Measurements from ENCODE around the gene FUT2.

The FUT2 gene

DNA sequence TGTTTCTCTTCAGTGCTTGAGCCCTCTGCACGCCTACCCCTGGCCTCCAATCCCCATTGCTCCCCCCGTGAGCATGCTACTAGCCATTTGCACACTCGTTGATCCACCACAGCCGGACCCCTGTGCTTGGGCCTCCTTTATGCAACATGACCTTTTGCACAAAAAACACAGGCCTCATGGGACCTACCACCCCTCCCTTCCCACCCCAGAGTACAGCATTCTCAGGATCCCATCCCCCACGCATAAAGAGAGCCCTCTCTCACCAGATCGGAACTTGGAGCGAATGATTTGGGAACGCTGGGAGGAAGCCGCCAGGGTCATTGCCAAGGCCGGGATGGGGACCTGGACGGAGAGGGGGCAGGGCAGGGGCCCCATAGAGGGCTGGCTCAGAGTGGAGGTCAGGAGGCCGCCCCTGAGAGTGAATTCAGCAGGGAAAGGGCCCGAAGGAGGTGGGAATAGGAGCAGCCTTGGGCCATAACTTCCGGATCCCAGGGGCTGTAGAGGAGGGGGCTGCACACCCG, 23.0 kb downstream of the FUT2 start (continued):
- TF ChIP-seq, protein P1, sequence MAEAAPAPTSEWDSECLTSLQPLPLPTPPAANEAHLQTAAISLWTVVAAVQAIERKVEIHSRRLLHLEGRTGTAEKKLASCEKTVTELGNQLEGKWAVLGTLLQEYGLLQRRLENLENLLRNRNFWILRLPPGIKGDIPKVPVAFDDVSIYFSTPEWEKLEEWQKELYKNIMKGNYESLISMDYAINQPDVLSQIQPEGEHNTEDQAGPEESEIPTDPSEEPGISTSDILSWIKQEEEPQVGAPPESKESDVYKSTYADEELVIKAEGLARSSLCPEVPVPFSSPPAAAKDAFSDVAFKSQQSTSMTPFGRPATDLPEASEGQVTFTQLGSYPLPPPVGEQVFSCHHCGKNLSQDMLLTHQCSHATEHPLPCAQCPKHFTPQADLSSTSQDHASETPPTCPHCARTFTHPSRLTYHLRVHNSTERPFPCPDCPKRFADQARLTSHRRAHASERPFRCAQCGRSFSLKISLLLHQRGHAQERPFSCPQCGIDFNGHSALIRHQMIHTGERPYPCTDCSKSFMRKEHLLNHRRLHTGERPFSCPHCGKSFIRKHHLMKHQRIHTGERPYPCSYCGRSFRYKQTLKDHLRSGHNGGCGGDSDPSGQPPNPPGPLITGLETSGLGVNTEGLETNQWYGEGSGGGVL (tag by site-specific recombination; IDR thresholded peaks at IDR 0.05), result no peak
- no peak for TF ChIP-seq ZNF426 (tag by site-specific recombination; IDR thresholded peaks at IDR 0.05)

DNA sequence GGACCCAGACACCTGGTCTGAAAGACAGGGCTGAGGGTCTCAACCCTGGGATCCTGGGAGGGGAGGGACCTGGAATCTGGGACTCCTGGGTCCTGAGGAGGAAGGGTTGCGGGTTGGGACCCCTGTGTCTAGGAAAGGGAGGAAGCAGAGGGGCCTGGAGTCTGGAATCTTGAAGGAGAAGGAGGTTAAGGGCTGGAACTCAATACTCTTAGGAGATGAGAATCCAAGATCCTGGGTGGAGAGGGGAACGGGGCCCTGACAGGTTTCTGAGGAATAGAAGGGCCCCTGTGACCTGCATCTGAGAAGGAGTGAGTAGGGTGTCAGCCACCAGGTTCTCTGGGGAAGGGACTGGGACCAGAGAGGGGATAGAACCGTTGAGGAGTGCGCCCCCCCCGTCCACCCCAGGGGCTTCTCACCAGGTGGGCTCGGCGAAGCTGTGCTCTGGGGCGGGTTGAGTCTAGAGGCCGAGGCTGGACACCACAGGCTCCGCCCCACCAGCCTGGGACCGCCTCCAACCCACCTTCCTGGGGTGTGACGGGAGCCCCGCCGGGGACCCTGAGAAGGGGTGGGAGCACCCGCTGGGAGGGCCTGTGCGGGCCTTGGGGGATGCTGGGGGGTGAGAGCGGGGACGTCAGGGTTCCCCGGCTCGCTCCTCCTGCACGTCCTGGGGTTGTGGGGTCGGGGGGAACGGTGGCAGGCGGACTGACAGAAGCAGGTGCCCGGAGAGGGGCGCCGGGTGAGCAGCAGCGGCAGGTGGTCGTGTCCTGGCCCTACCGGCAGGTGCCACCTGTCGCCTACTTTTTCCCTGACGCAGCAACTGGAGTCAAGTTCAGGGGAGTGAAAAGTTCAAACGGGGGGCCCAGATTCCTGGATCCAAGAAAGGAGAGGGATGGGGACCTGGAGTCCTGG, 23.7 kb downstream of the FUT2 start, which contains the start of gene MAMSTR:
MAMSTR (minus strand) TSS at position 463 of the 909 bp plus-strand sequence. CDS start 694 bp downstream, outside the sequence.
- CTCF ChIA-PET, result interaction anchor here (1.4 kb wide), 1 partner anchor 74 kb away, joined by 8 read pairs; no protein-coding TSS in a partner anchor
- H3K36me3 ChIP-seq (ENCODE audit: control insufficient read depth in 2 of 2, insufficient read depth in 1 of 2, low read length in 2 of 2), result no peaks in the 10 kb centered on the region
- no peaks in the 10 kb centered on the region for H3K9me3 ChIP-seq (ENCODE audit: control insufficient read depth, insufficient read depth, low read depth, low read length)
- H3K4me1 ChIP-seq (ENCODE audit: control insufficient read depth, insufficient read depth, low read length), result peaks cover 5% of the 10 kb centered on the region
- TF ChIP-seq, protein P2, sequence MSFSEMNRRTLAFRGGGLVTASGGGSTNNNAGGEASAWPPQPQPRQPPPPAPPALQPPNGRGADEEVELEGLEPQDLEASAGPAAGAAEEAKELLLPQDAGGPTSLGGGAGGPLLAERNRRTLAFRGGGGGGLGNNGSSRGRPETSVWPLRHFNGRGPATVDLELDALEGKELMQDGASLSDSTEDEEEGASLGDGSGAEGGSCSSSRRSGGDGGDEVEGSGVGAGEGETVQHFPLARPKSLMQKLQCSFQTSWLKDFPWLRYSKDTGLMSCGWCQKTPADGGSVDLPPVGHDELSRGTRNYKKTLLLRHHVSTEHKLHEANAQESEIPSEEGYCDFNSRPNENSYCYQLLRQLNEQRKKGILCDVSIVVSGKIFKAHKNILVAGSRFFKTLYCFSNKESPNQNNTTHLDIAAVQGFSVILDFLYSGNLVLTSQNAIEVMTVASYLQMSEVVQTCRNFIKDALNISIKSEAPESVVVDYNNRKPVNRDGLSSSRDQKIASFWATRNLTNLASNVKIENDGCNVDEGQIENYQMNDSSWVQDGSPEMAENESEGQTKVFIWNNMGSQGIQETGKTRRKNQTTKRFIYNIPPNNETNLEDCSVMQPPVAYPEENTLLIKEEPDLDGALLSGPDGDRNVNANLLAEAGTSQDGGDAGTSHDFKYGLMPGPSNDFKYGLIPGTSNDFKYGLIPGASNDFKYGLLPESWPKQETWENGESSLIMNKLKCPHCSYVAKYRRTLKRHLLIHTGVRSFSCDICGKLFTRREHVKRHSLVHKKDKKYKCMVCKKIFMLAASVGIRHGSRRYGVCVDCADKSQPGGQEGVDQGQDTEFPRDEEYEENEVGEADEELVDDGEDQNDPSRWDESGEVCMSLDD (tag by site-specific recombination; IDR thresholded peaks at IDR 0.05), result 0 out of 2 replicates have a peak, but pooled peaks have one; percentile 13
- 0 out of 2 replicates have a peak, but pooled peaks have one; percentile 20 for TF ChIP-seq SP2 (tag by site-specific recombination; IDR thresholded peaks at IDR 0.05)
- TF ChIP-seq SCRT2 (tag by site-specific recombination; IDR thresholded peaks at IDR 0.05), result peak; percentile 98
- no peak for TF ChIP-seq ZSCAN16 (tag by site-specific recombination; IDR thresholded peaks at IDR 0.05)
- TF ChIP-seq ZIC2 (tag by site-specific recombination; IDR thresholded peaks at IDR 0.05), result peak; percentile 44; the same call in 1 of the 2 replicates
- no peak for TF ChIP-seq SETDB1 (IDR thresholded peaks at IDR 0.05; ENCODE audit: insufficient read length, low read length)
- TF ChIP-seq, protein P3, sequence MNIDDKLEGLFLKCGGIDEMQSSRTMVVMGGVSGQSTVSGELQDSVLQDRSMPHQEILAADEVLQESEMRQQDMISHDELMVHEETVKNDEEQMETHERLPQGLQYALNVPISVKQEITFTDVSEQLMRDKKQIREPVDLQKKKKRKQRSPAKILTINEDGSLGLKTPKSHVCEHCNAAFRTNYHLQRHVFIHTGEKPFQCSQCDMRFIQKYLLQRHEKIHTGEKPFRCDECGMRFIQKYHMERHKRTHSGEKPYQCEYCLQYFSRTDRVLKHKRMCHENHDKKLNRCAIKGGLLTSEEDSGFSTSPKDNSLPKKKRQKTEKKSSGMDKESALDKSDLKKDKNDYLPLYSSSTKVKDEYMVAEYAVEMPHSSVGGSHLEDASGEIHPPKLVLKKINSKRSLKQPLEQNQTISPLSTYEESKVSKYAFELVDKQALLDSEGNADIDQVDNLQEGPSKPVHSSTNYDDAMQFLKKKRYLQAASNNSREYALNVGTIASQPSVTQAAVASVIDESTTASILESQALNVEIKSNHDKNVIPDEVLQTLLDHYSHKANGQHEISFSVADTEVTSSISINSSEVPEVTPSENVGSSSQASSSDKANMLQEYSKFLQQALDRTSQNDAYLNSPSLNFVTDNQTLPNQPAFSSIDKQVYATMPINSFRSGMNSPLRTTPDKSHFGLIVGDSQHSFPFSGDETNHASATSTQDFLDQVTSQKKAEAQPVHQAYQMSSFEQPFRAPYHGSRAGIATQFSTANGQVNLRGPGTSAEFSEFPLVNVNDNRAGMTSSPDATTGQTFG (tag by site-specific recombination; IDR thresholded peaks at IDR 0.05; ENCODE audit: borderline replicate concordance), result no peak
- peak; percentile 92 for TF ChIP-seq SCRT1 (tag by site-specific recombination; IDR thresholded peaks at IDR 0.05; ENCODE audit: borderline replicate concordance)
- TF ChIP-seq, protein P4, sequence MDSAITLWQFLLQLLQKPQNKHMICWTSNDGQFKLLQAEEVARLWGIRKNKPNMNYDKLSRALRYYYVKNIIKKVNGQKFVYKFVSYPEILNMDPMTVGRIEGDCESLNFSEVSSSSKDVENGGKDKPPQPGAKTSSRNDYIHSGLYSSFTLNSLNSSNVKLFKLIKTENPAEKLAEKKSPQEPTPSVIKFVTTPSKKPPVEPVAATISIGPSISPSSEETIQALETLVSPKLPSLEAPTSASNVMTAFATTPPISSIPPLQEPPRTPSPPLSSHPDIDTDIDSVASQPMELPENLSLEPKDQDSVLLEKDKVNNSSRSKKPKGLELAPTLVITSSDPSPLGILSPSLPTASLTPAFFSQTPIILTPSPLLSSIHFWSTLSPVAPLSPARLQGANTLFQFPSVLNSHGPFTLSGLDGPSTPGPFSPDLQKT (IDR thresholded peaks at IDR 0.05; ENCODE audit: borderline replicate concordance, low read depth, low read length), result no peak
- 0 out of 2 replicates have a peak, but pooled peaks have one; percentile 12 for TF ChIP-seq GLIS2 (tag by site-specific recombination; IDR thresholded peaks at IDR 0.05)
- peak within 1 kb of the TSS; percentile 9; the same call in 1 of the 2 replicates for H3K27ac ChIP-seq (ENCODE audit: extremely low read depth, low read depth, low read length)
- POLR2A ChIA-PET, result interaction anchor here (0.6 kb wide), 1 partner anchor 145 kb away, joined by 6 read pairs; no protein-coding TSS in a partner anchor
- peak within 1 kb of the TSS; percentile 22 for H3K4me3 ChIP-seq (ENCODE audit: low read depth, low read length)

All from HEK293 (cell line).